Mesenchymal stem cell (in vitro differentiated cells and primary cell): ENCODE measurements around the gene CHST11.

Experiments
- DNase-seq: peaks from one replicate; pipeline ENCODE4 v3.0.0-alpha.2; 2013
- H2AFZ ChIP-seq: one replicate; pipeline ENCODE4 v1.6.1; 2013; ENCODE audit warnings: low read depth, mild to moderate bottlenecking, control low read depth, inconsistent platforms, low read length, moderate library complexity
- H2AK5ac ChIP-seq: 2 replicates; pipeline ENCODE4 v1.6.1; 2013; ENCODE audit warnings: low read length, moderate library complexity, mild to moderate bottlenecking, inconsistent platforms; ENCODE audit not compliant: severe bottlenecking
- H2BK120ac ChIP-seq: one replicate; pipeline ENCODE4 v1.6.1; 2013; ENCODE audit warnings: low read depth, mild to moderate bottlenecking, inconsistent platforms, low read length, moderate library complexity
- H2BK12ac ChIP-seq, 2 experiments: one replicate each; pipeline ENCODE4 v1.6.1; 2013; ENCODE audit warnings: inconsistent platforms in 2 of 2, low read length in 2 of 2, mild to moderate bottlenecking in 2 of 2, moderate library complexity in 2 of 2, control low read depth in 1 of 2
- H2BK15ac ChIP-seq: one replicate; pipeline ENCODE4 v1.6.1; 2013; ENCODE audit warnings: mild to moderate bottlenecking, low read depth, inconsistent platforms; ENCODE audit not compliant: poor library complexity, severe bottlenecking
- H2BK5ac ChIP-seq: 2 replicates; pipeline ENCODE4 v1.6.1; 2013; ENCODE audit warnings: low read depth, mild to moderate bottlenecking, low read length, control low read depth, inconsistent platforms; ENCODE audit not compliant: poor library complexity, severe bottlenecking
- H3K14ac ChIP-seq, 2 experiments: one replicate each; pipeline ENCODE4 v1.6.1; 2013; ENCODE audit warnings: inconsistent platforms in 2 of 2, low read length in 2 of 2, control low read depth in 1 of 2, mild to moderate bottlenecking in 1 of 2, moderate library complexity in 1 of 2
- H3K18ac ChIP-seq, 2 experiments: one replicate each; pipeline ENCODE4 v1.6.1; 2013; ENCODE audit warnings: inconsistent platforms in 2 of 2, low read length in 2 of 2, control low read depth in 1 of 2, low read depth in 1 of 2, mild to moderate bottlenecking in 1 of 2
- H3K23ac ChIP-seq, 2 experiments: one replicate each; pipeline ENCODE4 v1.6.1; 2013; ENCODE audit warnings: inconsistent platforms in 2 of 2, low read length in 2 of 2, mild to moderate bottlenecking in 2 of 2, moderate library complexity in 2 of 2, control low read depth in 1 of 2
- H3K27ac ChIP-seq: 2 replicates; pipeline ENCODE4 v1.5.1; 2013; ENCODE audit warnings: mild to moderate bottlenecking, moderate library complexity, low read length, control low read depth, inconsistent platforms; ENCODE audit not compliant: poor library complexity, severe bottlenecking
- H3K27me3 ChIP-seq, 2 experiments: 2 replicates each; pipeline versions ENCODE4 v1.6.1 to v1.7.0; 2013; ENCODE audit warnings: low read length in 2 of 2, mild to moderate bottlenecking in 2 of 2, moderate library complexity in 2 of 2, control low read depth in 1 of 2, inconsistent platforms in 1 of 2; ENCODE audit not compliant: control insufficient read depth in 1 of 2, insufficient read depth in 1 of 2
- H3K36me3 ChIP-seq, 2 experiments: 2 replicates each; pipeline versions ENCODE4 v1.6.1 to v1.7.0; 2013; ENCODE audit warnings: low read length in 2 of 2, control low read depth in 1 of 2, inconsistent platforms in 1 of 2, low read depth in 1 of 2, mild to moderate bottlenecking in 1 of 2; ENCODE audit not compliant: insufficient read depth in 2 of 2, control insufficient read depth in 1 of 2
- H3K4ac ChIP-seq, 2 experiments: one replicate each; pipeline ENCODE4 v1.6.1; 2013; ENCODE audit warnings: inconsistent platforms in 2 of 2, low read length in 2 of 2, mild to moderate bottlenecking in 2 of 2, moderate library complexity in 2 of 2, control low read depth in 1 of 2, low read depth in 1 of 2
- H3K4me1 ChIP-seq: 2 replicates; pipeline ENCODE4 v1.6.1; 2013; ENCODE audit warnings: low read depth, low read length, control low read depth; ENCODE audit not compliant: control insufficient read depth, insufficient read depth
- H3K4me2 ChIP-seq: 2 replicates; pipeline ENCODE4 v1.6.1; 2013; ENCODE audit warnings: low read length, mild to moderate bottlenecking, inconsistent platforms; ENCODE audit not compliant: poor library complexity, severe bottlenecking
- H3K4me3 ChIP-seq, 2 experiments: 2 replicates each; pipeline versions ENCODE4 v1.5.1 to v1.7.0; 2013; ENCODE audit warnings: low read length in 2 of 2, mild to moderate bottlenecking in 2 of 2, control low read depth in 1 of 2, low read depth in 1 of 2; ENCODE audit not compliant: insufficient read depth in 1 of 2
- H3K79me1 ChIP-seq: replicated peaks from 2 replicates; pipeline ENCODE4 v1.6.1; 2013; ENCODE audit warnings: mild to moderate bottlenecking, control low read depth, low read length, inconsistent platforms; ENCODE audit not compliant: poor library complexity, severe bottlenecking
- H3K9ac ChIP-seq: 2 replicates; pipeline ENCODE4 v1.7.0; 2013; ENCODE audit warnings: mild to moderate bottlenecking, low read length, moderate library complexity
- H3K9me3 ChIP-seq: 2 replicates; pipeline ENCODE4 v1.7.0; 2013; ENCODE audit warnings: mild to moderate bottlenecking, low read length; ENCODE audit not compliant: control insufficient read depth
- H4K8ac ChIP-seq: one replicate; pipeline ENCODE4 v1.6.1; 2013; ENCODE audit warnings: inconsistent platforms, mild to moderate bottlenecking, low read length, moderate library complexity
- H4K91ac ChIP-seq: one replicate; pipeline ENCODE4 v1.6.1; 2013; ENCODE audit warnings: mild to moderate bottlenecking, low read length, inconsistent platforms
- WGBS: methylation state at CpG from one replicate; pipeline ENCODE4 v1.1.7; 2013; ENCODE audit warnings: mixed read lengths; 5-methylcytosine and 5-hydroxymethylcytosine counted together

Gene CHST11

GRCh38 chr12:104651811-104652210 lies 195.1 kb downstream of the CHST11 start:
- H3K18ac ChIP-seq, result no peak overlapping the region
- H3K14ac ChIP-seq, result no peak overlapping the region
- H3K4me3 ChIP-seq, result no peak overlapping the region
- no peak overlapping the region for H2AK5ac ChIP-seq
- H2BK15ac ChIP-seq, result no peak overlapping the region
- DNase-seq, result no peak
- H3K4me1 ChIP-seq, result peaks cover 4% of the 10 kb centered on the region
- H2BK12ac ChIP-seq, result peak overlapping the region in 1 of 2 experiments; percentile 29
- H3K9ac ChIP-seq, result no peak overlapping the region
- H3K27me3 ChIP-seq, result peaks cover 0 to 33% of the 10 kb centered on the region in 2 experiments
- H2BK5ac ChIP-seq, result no peak overlapping the region
- H4K8ac ChIP-seq, result peak overlapping the region; percentile 13
- H3K79me1 ChIP-seq, result no peaks in the 10 kb centered on the region
- H2AFZ ChIP-seq, result no peak overlapping the region
- WGBS, result 78% methylated on average over 4 of the region's 7 CpGs
- H3K9me3 ChIP-seq, result no peaks in the 10 kb centered on the region
- no peaks in the 10 kb centered on the region for H3K36me3 ChIP-seq
- H3K4me2 ChIP-seq, result no peak overlapping the region
- H4K91ac ChIP-seq, result no peak overlapping the region
- H3K4ac ChIP-seq, result no peak overlapping the region
- H3K23ac ChIP-seq, result no peak overlapping the region
- H3K27ac ChIP-seq, result no peak overlapping the region
- H2BK120ac ChIP-seq, result no peak overlapping the region

DNA sequence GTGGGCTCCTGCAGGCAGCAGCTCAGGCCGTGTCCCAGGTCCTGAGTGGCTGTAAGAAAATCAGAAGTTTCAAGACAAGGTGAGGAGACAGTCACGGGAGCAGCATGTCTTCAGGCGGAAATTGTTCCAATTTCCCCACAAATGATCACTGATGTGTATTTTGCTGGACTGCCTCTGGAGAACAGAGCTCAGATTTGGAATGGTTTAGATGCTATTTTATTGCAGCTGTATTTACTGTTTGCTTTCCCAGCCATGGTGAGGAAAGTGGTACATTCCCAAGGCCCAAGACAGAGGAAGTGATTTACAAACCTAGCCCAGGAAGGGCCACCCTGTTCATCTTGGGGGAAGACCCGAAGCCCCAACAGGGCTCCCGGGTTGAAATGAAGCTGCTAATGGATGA lies 195.6 kb downstream of the CHST11 start:
- Histone ChIP-seq H2BK5ac (no peak overlapping the region), H3K4me1 (peaks cover 4% of the 10 kb centered on the region), H2AK5ac (no peak overlapping the region), H3K27me3 (peaks cover 0 to 33% of the 10 kb centered on the region in 2 experiments), H3K9me3 (no peaks in the 10 kb centered on the region), H4K91ac (no peak overlapping the region), H3K9ac (no peak overlapping the region), H3K36me3 (no peaks in the 10 kb centered on the region), H3K79me1 (no peaks in the 10 kb centered on the region), H3K4ac (no peak overlapping the region), H2BK120ac (no peak overlapping the region), H2BK12ac (no peak overlapping the region), H2AFZ (no peak overlapping the region), H3K4me3 (no peak overlapping the region), H3K18ac (no peak overlapping the region), H4K8ac (no peak overlapping the region), H3K14ac (no peak overlapping the region), H3K4me2 (no peak overlapping the region), H3K23ac (no peak overlapping the region), H3K27ac (no peak overlapping the region), H2BK15ac (peak overlapping the region; percentile 30)
- no peak for DNase-seq
- 86% methylated on average over 5 of the region's 5 CpGs for WGBS

- H4K8ac ChIP-seq, result no peak overlapping the region
- no peak overlapping the region for H3K9ac ChIP-seq
- no peak overlapping the region for H3K18ac ChIP-seq
- H3K4me1 ChIP-seq, result peaks cover 4% of the 10 kb centered on the region
- no peak overlapping the region for H2BK120ac ChIP-seq
- H2BK5ac ChIP-seq, result no peak overlapping the region
- H3K4me2 ChIP-seq, result no peak overlapping the region
- H3K9me3 ChIP-seq, result no peaks in the 10 kb centered on the region
- DNase-seq, result no peak
- 98% methylated on average over 4 of the region's 7 CpGs for WGBS
- no peak overlapping the region for H2AK5ac ChIP-seq
- H4K91ac ChIP-seq, result no peak overlapping the region
- H3K4ac ChIP-seq, result no peak overlapping the region
- no peak overlapping the region for H3K14ac ChIP-seq
- no peak overlapping the region for H2AFZ ChIP-seq
- H3K4me3 ChIP-seq, result no peak overlapping the region
- no peak overlapping the region for H3K27ac ChIP-seq
- H3K23ac ChIP-seq, result no peak overlapping the region
- H2BK15ac ChIP-seq, result no peak overlapping the region
- no peak overlapping the region for H2BK12ac ChIP-seq
- H3K36me3 ChIP-seq, result no peaks in the 10 kb centered on the region
- H3K79me1 ChIP-seq, result no peaks in the 10 kb centered on the region
- peaks cover 0 to 34% of the 10 kb centered on the region in 2 experiments for H3K27me3 ChIP-seq
Observed at GRCh38 chr12:104652910-104653309, 196.2 kb downstream of the CHST11 start.

DNA sequence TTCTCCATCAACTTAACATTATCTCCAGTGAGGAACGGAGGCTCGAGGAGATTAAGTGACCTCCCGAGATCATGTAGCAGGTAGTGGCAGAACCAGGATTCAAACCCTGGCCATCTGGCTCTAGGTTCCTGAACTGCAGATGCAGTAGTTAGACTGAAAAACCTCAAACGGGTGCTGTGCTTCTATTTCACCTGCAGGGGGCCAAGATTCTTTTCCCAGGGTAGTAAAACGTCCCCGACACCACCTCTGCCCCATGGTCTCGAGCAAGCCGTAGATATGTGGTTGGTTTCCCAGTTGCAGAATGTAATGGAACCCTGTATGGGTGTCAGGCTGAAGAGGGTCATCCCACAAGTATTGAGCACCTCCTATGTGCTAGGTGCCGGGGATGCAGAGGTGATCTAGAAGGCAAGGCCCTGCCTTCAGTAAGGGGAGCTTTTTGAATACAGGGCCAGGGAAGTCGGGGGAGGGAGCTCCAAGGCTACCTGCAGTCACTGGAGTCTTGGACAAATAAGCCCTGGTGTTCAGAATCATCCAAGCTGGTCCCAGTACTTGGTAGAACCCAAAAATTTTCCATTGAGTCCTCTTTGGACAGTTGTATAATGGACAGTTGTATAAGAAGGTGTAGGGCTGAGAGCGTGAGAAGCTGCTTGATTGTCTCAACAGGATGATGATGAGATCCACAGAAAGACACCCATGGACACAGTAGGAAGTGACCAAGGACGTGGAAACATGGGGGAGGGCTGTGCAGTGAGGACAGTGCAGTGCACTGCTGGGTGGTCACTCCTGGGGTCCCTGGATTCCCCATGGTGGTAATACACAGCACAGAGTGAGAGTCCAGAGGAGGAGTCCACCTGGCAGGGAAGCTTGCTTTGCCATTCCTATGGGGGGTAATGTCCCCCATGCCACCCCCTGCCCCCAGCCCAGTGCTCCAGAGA lies 197.2 kb downstream of the CHST11 start:
- H3K4ac ChIP-seq, result no peak overlapping the region
- no peak overlapping the region for H2BK5ac ChIP-seq
- no peak for DNase-seq
- H3K18ac ChIP-seq, result no peak overlapping the region
- H4K8ac ChIP-seq, result no peak overlapping the region
- 81% methylated on average over 12 of the region's 12 CpGs for WGBS
- H3K27me3 ChIP-seq, result peaks cover 0 to 45% of the 10 kb centered on the region in 2 experiments
- H3K14ac ChIP-seq, result no peak overlapping the region
- no peaks in the 10 kb centered on the region for H3K9me3 ChIP-seq
- H2BK15ac ChIP-seq, result peak overlapping the region; percentile 36
- no peak overlapping the region for H3K23ac ChIP-seq
- H2BK12ac ChIP-seq, result no peak overlapping the region
- no peaks in the 10 kb centered on the region for H3K79me1 ChIP-seq
- no peak overlapping the region for H2AFZ ChIP-seq
- H3K9ac ChIP-seq, result no peak overlapping the region
- H4K91ac ChIP-seq, result no peak overlapping the region
- H3K4me2 ChIP-seq, result no peak overlapping the region
- no peaks in the 10 kb centered on the region for H3K36me3 ChIP-seq
- no peak overlapping the region for H3K27ac ChIP-seq
- H2BK120ac ChIP-seq, result no peak overlapping the region
- H3K4me3 ChIP-seq, result no peak overlapping the region
- peaks cover 4% of the 10 kb centered on the region for H3K4me1 ChIP-seq
- H2AK5ac ChIP-seq, result no peak overlapping the region
